Measurements from ENCODE around the gene LYRM7. TPM values are rescaled to one million over a fixed set of nuclear protein-coding genes. Genes with fewer than 3 reads are reported as not detected.

Gene LYRM7
- total RNA-seq, 1 experiment from 2014 or later, result 12.1 TPM

GRCh38 chr5:131200560-131200959 lies 29.8 kb downstream of the LYRM7 start:
- TF ChIP-seq POLR2AphosphoS5 (IDR thresholded peaks at IDR 0.05; ENCODE audit: low read depth, low read length), result no peak
- TF ChIP-seq, protein P1, sequence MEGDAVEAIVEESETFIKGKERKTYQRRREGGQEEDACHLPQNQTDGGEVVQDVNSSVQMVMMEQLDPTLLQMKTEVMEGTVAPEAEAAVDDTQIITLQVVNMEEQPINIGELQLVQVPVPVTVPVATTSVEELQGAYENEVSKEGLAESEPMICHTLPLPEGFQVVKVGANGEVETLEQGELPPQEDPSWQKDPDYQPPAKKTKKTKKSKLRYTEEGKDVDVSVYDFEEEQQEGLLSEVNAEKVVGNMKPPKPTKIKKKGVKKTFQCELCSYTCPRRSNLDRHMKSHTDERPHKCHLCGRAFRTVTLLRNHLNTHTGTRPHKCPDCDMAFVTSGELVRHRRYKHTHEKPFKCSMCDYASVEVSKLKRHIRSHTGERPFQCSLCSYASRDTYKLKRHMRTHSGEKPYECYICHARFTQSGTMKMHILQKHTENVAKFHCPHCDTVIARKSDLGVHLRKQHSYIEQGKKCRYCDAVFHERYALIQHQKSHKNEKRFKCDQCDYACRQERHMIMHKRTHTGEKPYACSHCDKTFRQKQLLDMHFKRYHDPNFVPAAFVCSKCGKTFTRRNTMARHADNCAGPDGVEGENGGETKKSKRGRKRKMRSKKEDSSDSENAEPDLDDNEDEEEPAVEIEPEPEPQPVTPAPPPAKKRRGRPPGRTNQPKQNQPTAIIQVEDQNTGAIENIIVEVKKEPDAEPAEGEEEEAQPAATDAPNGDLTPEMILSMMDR (IDR thresholded peaks at IDR 0.05), result no peak
- no peak for TF ChIP-seq SIN3A (IDR thresholded peaks at IDR 0.05; ENCODE audit: borderline replicate concordance, insufficient read depth, low read depth, low read length)
- TF ChIP-seq TCF7L2 (IDR thresholded peaks at IDR 0.05; ENCODE audit: low read depth, low read length), result no peak
- TF ChIP-seq, protein P2, sequence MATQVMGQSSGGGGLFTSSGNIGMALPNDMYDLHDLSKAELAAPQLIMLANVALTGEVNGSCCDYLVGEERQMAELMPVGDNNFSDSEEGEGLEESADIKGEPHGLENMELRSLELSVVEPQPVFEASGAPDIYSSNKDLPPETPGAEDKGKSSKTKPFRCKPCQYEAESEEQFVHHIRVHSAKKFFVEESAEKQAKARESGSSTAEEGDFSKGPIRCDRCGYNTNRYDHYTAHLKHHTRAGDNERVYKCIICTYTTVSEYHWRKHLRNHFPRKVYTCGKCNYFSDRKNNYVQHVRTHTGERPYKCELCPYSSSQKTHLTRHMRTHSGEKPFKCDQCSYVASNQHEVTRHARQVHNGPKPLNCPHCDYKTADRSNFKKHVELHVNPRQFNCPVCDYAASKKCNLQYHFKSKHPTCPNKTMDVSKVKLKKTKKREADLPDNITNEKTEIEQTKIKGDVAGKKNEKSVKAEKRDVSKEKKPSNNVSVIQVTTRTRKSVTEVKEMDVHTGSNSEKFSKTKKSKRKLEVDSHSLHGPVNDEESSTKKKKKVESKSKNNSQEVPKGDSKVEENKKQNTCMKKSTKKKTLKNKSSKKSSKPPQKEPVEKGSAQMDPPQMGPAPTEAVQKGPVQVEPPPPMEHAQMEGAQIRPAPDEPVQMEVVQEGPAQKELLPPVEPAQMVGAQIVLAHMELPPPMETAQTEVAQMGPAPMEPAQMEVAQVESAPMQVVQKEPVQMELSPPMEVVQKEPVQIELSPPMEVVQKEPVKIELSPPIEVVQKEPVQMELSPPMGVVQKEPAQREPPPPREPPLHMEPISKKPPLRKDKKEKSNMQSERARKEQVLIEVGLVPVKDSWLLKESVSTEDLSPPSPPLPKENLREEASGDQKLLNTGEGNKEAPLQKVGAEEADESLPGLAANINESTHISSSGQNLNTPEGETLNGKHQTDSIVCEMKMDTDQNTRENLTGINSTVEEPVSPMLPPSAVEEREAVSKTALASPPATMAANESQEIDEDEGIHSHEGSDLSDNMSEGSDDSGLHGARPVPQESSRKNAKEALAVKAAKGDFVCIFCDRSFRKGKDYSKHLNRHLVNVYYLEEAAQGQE (IDR thresholded peaks at IDR 0.05; ENCODE audit: insufficient read depth in 1 of 2, low read depth in 2 of 2, low read length in 1 of 2), result no peak
- Histone ChIP-seq H3K27ac (ENCODE audit: low read length) (no peak overlapping the region), H3K4me1 (ENCODE audit: control insufficient read depth, insufficient read depth, low read length) (no peaks in the 10 kb centered on the region), H3K36me3 (ENCODE audit: control insufficient read depth, insufficient read depth, low read length) (no peaks in the 10 kb centered on the region), H3K27me3 (ENCODE audit: control insufficient read depth, insufficient read depth, low read length) (no peaks in the 10 kb centered on the region), H3K9me3 (ENCODE audit: control insufficient read depth, insufficient read depth, low read depth, low read length) (no peaks in the 10 kb centered on the region), H3K4me3 (ENCODE audit: low read depth in 2 of 2, low read length in 2 of 2) (no peak overlapping the region)
- in situ Hi-C loops (cut with HindIII; ENCODE audit: low pct_unique_long_range_greater_than_20kb, low sequenced_read_pairs) (no loop called here), intact Hi-C loops (cut with micrococcal nuclease; ENCODE audit: unreplicated experiment) (no loop called here)
- BruUV-seq (replicated peaks), result no TSS peak
- DNase-seq (ENCODE audit: low read depth, low spot score) (no peak), ATAC-seq (no peak)
- CTCF ChIA-PET, result no interaction called here
- POLR2A ChIA-PET, result no interaction called here

- DNase-seq (ENCODE audit: low read depth, low spot score), result no peak
- Histone ChIP-seq H3K27ac (ENCODE audit: low read length) (no peak overlapping the region), H3K4me1 (ENCODE audit: control insufficient read depth, insufficient read depth, low read length) (no peaks in the 10 kb centered on the region), H3K36me3 (ENCODE audit: control insufficient read depth, insufficient read depth, low read length) (no peaks in the 10 kb centered on the region), H3K4me3 (ENCODE audit: low read depth in 2 of 2, low read length in 2 of 2) (no peak overlapping the region), H3K9me3 (ENCODE audit: control insufficient read depth, insufficient read depth, low read depth, low read length) (no peaks in the 10 kb centered on the region), H3K27me3 (ENCODE audit: control insufficient read depth, insufficient read depth, low read length) (no peaks in the 10 kb centered on the region)
- intact Hi-C loops (cut with micrococcal nuclease; ENCODE audit: unreplicated experiment), result no loop called here
- CTCF ChIA-PET, result no interaction called here
- no TSS peak for BruUV-seq (replicated peaks)
- POLR2A ChIA-PET, result no interaction called here
- TF ChIP-seq, protein P2 (IDR thresholded peaks at IDR 0.05; ENCODE audit: insufficient read depth in 1 of 2, low read depth in 2 of 2, low read length in 1 of 2), result no peak
- TF ChIP-seq SIN3A (IDR thresholded peaks at IDR 0.05; ENCODE audit: borderline replicate concordance, insufficient read depth, low read depth, low read length) (no peak), POLR2AphosphoS5 (IDR thresholded peaks at IDR 0.05; ENCODE audit: low read depth, low read length) (no peak)
- TF ChIP-seq, protein P1 (IDR thresholded peaks at IDR 0.05), result no peak
- no peak for ATAC-seq
- in situ Hi-C loops (cut with HindIII; ENCODE audit: low pct_unique_long_range_greater_than_20kb, low sequenced_read_pairs), result no loop called here
These were observed 34.2 kb downstream of the LYRM7 start for GRCh38 chr5:131204964-131205363.

Measured in Panc1 (cell line).